K562 (cell line): ENCODE results near the gene ABHD3. TPM values are rescaled to one million over a fixed set of nuclear protein-coding genes. Genes with fewer than 3 reads are reported as not detected.
A peak's percentile ranks its signal among the peaks of the same experiment; 100 is the strongest.

Experiments used
- DACH1 ChIP-seq: fragments of 450-650 bp; IDR thresholded peaks from 2 replicates; pipeline ENCODE4 v1.6.1; 2018; ENCODE audit not compliant: partially characterized antibody
- ERF ChIP-seq: fragments of 450-650 bp; formaldehyde crosslinking; IDR thresholded peaks from 2 replicates; pipeline ENCODE4 v1.4.0; 2020; ENCODE audit warnings: mild to moderate bottlenecking, mixed read lengths
- FOXJ2 ChIP-seq: fragments of 200-800 bp; sonication (Bioruptor generic); IDR thresholded peaks from 2 replicates; pipeline ENCODE4 v1.6.1; 2016; ENCODE audit warnings: missing genetic modification characterization, missing compliant biosample characterization
- IRF2 ChIP-seq: sonication (generic); formaldehyde crosslinking; IDR thresholded peaks from 2 replicates; pipeline ENCODE4 v1.8.1; 2022; ENCODE audit warnings: mild to moderate bottlenecking, missing genetic modification reagents
- NFE2 ChIP-seq: IDR thresholded peaks from 2 replicates; pipeline ENCODE4 v1.6.1; 2014; ENCODE audit warnings: antibody characterized with exemption, low read depth
- ZFP1 ChIP-seq: fragments of 450-650 bp; formaldehyde crosslinking; IDR thresholded peaks from 2 replicates; pipeline ENCODE4 v1.4.0; 2020; ENCODE audit warnings: mild to moderate bottlenecking, mixed read lengths
- ZNF324 ChIP-seq: fragments of 250-450 bp; sonication (Bioruptor Pico); IDR thresholded peaks from 2 replicates; pipeline ENCODE4 v1.4.0; 2020; ENCODE audit warnings: mild to moderate bottlenecking
- ZNF644 ChIP-seq: fragments of 200-800 bp; sonication (Bioruptor generic); IDR thresholded peaks from 2 replicates; pipeline ENCODE4 v1.6.1; 2016; ENCODE audit warnings: low read depth, missing genetic modification characterization, missing compliant biosample characterization
- polyA plus RNA-seq, 8 experiments: library from polyadenylated mRNA; depleted of rRNA in 4 of 8; stranded (reverse) in 5 of 8; unstranded in 3 of 8; fragments of >200 nt; fragmentation: Nextera tagmentation in 2 of 8; fragmentation: Illumina TruSeq in 1 of 8; extraction: Ambion mirVana in 2 of 8; extraction: Trizol in 1 of 8; gene quantifications; 2 replicates each; pipeline versions ENCODE4 v1.2.1 to v1.2.3, GENCODE V29; 2011 to 2014; ENCODE audit warnings: inconsistent platforms in 1 of 8, missing spikeins in 1 of 8
- total RNA-seq, 7 experiments: library from RNA; depleted of rRNA in 6 of 7; stranded (reverse); fragments of >200 nt in 6 of 7; fragmentation: Illumina TruSeq in 2 of 7; extraction: Trizol in 2 of 7; gene quantifications; 2 replicates each; pipeline versions ENCODE4 v1.2.1 to v1.2.3, GENCODE V29; 2011 to 2021; ENCODE audit warnings: low replicate concordance in 1 of 7
- TF ChIP-seq, protein P1 (sequence below), 2 experiments: fragments of 450-650 bp in 1 of 2; sonication (generic) in 1 of 2; formaldehyde crosslinking in 1 of 2; IDR thresholded peaks; 2 replicates each; pipeline versions ENCODE4 v1.7.1 to v1.9.0; 2016 to 2022; ENCODE audit warnings: inconsistent platforms in 1 of 2, mild to moderate bottlenecking in 1 of 2, missing genetic modification reagents in 1 of 2
- TF ChIP-seq, protein P2 (sequence below): fragments of 200-800 bp; sonication (Bioruptor generic); IDR thresholded peaks from 2 replicates; pipeline ENCODE4 v1.6.1; 2017; ENCODE audit warnings: missing genetic modification characterization, missing compliant biosample characterization
- TF ChIP-seq, protein P3 (sequence below), 3 experiments: IDR thresholded peaks in 2 of 3; conservative IDR thresholded peaks in 1 of 3; 2 replicates each; pipeline ENCODE4 v1.5.1; 2011 to 2012; ENCODE audit warnings: low read length in 3 of 3, mild to moderate bottlenecking in 3 of 3, control low read depth in 2 of 3, improper control_type of control experiment in 1 of 3, inconsistent platforms in 1 of 3, low read depth in 1 of 3, mixed read lengths in 1 of 3, moderate library complexity in 1 of 3; ENCODE audit not compliant: insufficient read depth in 2 of 3
- TF ChIP-seq, protein P4 (sequence below): fragments of 250-450 bp; sonication (Bioruptor Pico); IDR thresholded peaks from 2 replicates; pipeline ENCODE4 v1.8.0; 2021; ENCODE audit warnings: moderate library complexity, mild to moderate bottlenecking, inconsistent platforms

The ABHD3 gene
- total and polyA plus RNA-seq, 9 of the 15 experiments (the other 6 are each of a cell fraction or from before 2014, with no cell fraction given) = 6.3 to 38.8 (median 19.4) TPM

DNA sequence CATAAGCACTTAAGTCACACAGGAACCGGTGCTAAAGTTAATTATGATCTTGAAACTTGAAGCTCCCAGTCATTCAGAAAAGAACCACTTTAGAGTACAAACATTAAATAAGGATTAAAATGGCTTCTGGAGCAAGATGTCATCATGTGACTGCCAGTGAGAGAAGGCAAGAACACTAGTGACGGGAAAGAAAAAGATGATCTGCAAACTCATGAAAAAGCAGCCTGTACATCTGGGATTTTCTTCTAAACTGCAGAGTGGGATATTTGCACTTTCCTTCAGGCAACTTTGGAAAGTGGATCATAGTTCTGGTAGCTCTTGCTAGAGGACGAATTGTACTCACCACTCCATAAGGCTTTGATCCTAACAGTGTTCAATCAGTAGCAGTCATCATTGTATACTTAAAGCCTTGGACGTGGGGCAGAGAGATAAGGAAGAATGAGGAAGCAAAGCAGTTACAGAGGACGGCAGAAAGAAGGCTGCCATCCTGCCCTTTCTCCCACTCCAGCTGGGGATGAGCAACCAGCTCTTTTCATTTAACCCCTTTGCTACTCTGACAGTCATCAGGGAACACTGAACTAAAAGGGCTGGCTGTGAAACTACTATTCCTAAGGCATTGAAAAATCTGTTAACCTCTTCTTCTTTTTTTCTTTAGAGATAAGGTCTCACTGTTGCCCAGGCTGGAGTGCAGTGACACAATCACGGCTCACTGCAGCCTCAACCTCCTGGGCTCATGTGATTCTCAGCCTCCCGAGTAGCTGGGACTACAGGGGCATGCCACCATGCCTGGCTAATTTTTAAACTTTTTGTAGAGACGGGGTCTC is 18.1 kb downstream of the ABHD3 start (continued):
- TF ChIP-seq, protein P1, sequence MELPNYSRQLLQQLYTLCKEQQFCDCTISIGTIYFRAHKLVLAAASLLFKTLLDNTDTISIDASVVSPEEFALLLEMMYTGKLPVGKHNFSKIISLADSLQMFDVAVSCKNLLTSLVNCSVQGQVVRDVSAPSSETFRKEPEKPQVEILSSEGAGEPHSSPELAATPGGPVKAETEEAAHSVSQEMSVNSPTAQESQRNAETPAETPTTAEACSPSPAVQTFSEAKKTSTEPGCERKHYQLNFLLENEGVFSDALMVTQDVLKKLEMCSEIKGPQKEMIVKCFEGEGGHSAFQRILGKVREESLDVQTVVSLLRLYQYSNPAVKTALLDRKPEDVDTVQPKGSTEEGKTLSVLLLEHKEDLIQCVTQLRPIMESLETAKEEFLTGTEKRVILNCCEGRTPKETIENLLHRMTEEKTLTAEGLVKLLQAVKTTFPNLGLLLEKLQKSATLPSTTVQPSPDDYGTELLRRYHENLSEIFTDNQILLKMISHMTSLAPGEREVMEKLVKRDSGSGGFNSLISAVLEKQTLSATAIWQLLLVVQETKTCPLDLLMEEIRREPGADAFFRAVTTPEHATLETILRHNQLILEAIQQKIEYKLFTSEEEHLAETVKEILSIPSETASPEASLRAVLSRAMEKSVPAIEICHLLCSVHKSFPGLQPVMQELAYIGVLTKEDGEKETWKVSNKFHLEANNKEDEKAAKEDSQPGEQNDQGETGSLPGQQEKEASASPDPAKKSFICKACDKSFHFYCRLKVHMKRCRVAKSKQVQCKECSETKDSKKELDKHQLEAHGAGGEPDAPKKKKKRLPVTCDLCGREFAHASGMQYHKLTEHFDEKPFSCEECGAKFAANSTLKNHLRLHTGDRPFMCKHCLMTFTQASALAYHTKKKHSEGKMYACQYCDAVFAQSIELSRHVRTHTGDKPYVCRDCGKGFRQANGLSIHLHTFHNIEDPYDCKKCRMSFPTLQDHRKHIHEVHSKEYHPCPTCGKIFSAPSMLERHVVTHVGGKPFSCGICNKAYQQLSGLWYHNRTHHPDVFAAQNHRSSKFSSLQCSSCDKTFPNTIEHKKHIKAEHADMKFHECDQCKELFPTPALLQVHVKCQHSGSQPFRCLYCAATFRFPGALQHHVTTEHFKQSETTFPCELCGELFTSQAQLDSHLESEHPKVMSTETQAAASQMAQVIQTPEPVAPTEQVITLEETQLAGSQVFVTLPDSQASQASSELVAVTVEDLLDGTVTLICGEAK (IDR thresholded peaks at IDR 0.05) = no peak
- TF ChIP-seq, protein P1 (CRISPR knock-in tag; IDR thresholded peaks at IDR 0.05) = no peak
- TF ChIP-seq, protein P2, sequence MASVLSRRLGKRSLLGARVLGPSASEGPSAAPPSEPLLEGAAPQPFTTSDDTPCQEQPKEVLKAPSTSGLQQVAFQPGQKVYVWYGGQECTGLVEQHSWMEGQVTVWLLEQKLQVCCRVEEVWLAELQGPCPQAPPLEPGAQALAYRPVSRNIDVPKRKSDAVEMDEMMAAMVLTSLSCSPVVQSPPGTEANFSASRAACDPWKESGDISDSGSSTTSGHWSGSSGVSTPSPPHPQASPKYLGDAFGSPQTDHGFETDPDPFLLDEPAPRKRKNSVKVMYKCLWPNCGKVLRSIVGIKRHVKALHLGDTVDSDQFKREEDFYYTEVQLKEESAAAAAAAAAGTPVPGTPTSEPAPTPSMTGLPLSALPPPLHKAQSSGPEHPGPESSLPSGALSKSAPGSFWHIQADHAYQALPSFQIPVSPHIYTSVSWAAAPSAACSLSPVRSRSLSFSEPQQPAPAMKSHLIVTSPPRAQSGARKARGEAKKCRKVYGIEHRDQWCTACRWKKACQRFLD (CRISPR knock-in tag) = peak; percentile 85
- TF ChIP-seq ERF (no peak), FOXJ2 (tag) (no peak; the same call in 1 of the 2 replicates), ZNF644 (peak; percentile 71; the same call in 1 of the 2 replicates), DACH1 (no peak), ZNF324 (CRISPR knock-in tag) (no peak), NFE2 (peak; percentile 70), ZFP1 (CRISPR knock-in tag) (no peak), IRF2 (no peak)
- TF ChIP-seq, protein P3, sequence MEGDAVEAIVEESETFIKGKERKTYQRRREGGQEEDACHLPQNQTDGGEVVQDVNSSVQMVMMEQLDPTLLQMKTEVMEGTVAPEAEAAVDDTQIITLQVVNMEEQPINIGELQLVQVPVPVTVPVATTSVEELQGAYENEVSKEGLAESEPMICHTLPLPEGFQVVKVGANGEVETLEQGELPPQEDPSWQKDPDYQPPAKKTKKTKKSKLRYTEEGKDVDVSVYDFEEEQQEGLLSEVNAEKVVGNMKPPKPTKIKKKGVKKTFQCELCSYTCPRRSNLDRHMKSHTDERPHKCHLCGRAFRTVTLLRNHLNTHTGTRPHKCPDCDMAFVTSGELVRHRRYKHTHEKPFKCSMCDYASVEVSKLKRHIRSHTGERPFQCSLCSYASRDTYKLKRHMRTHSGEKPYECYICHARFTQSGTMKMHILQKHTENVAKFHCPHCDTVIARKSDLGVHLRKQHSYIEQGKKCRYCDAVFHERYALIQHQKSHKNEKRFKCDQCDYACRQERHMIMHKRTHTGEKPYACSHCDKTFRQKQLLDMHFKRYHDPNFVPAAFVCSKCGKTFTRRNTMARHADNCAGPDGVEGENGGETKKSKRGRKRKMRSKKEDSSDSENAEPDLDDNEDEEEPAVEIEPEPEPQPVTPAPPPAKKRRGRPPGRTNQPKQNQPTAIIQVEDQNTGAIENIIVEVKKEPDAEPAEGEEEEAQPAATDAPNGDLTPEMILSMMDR (IDR thresholded peaks at IDR 0.05 in 2 of 3, conservative IDR thresholded peaks at IDR 0.05 in 1 of 3; ENCODE audit: insufficient read depth in 2 of 3, low read depth in 1 of 3, low read length in 3 of 3) = no peak
- TF ChIP-seq, protein P4, sequence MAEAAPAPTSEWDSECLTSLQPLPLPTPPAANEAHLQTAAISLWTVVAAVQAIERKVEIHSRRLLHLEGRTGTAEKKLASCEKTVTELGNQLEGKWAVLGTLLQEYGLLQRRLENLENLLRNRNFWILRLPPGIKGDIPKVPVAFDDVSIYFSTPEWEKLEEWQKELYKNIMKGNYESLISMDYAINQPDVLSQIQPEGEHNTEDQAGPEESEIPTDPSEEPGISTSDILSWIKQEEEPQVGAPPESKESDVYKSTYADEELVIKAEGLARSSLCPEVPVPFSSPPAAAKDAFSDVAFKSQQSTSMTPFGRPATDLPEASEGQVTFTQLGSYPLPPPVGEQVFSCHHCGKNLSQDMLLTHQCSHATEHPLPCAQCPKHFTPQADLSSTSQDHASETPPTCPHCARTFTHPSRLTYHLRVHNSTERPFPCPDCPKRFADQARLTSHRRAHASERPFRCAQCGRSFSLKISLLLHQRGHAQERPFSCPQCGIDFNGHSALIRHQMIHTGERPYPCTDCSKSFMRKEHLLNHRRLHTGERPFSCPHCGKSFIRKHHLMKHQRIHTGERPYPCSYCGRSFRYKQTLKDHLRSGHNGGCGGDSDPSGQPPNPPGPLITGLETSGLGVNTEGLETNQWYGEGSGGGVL (CRISPR knock-in tag) = no peak
